GM12878 (cell line): Measurements from ENCODE around the gene ISM1. TPM values are rescaled to one million over a fixed set of nuclear protein-coding genes. Genes with fewer than 3 reads are reported as not detected.
A peak's percentile ranks its signal among the peaks of the same experiment; 100 is the strongest.

Source experiments
- ATF7 ChIP-seq: fragments of 450-650 bp; IDR thresholded peaks from 2 replicates; pipeline ENCODE4 v1.6.1; 2016; ENCODE audit warnings: low read depth, mild to moderate bottlenecking
- CBFB ChIP-seq: IDR thresholded peaks from 2 replicates; pipeline ENCODE4 v1.6.1; 2016; ENCODE audit warnings: antibody characterized with exemption, low read depth
- CUX1 ChIP-seq: IDR thresholded peaks from 2 replicates; pipeline ENCODE4 v1.6.1; 2012; ENCODE audit warnings: improper control_type of control experiment, low read depth, low read length; ENCODE audit not compliant: insufficient replicate concordance
- E2F4 ChIP-seq: IDR thresholded peaks from 2 replicates; pipeline ENCODE4 v1.6.1; 2012; ENCODE audit warnings: low read depth, low read length, improper control_type of control experiment
- E2F8 ChIP-seq: fragments of 450-650 bp; IDR thresholded peaks from 2 replicates; pipeline ENCODE4 v1.6.1; 2018; ENCODE audit warnings: mild to moderate bottlenecking, low read depth, moderate library complexity; ENCODE audit not compliant: partially characterized antibody
- FOXK2 ChIP-seq: fragments of 450-650 bp; IDR thresholded peaks from 2 replicates; pipeline ENCODE4 v1.6.1; 2017; ENCODE audit warnings: mild to moderate bottlenecking, moderate library complexity
- IRF3 ChIP-seq: fragments of 450-650 bp; IDR thresholded peaks from 2 replicates; pipeline ENCODE4 v1.6.1; 2014; ENCODE audit warnings: mild to moderate bottlenecking
- NBN ChIP-seq: fragments of 450-650 bp; IDR thresholded peaks from 2 replicates; pipeline ENCODE4 v1.6.1; 2016
- RAD21 ChIP-seq: IDR thresholded peaks from 2 replicates; pipeline ENCODE4 v1.6.1; 2011; ENCODE audit warnings: mild to moderate bottlenecking, low read depth, low read length, moderate library complexity; ENCODE audit not compliant: insufficient read depth
- SMC3 ChIP-seq: IDR thresholded peaks from 2 replicates; pipeline ENCODE4 v1.6.1; 2011; ENCODE audit warnings: low read length, improper control_type of control experiment, borderline replicate concordance
- TCF3 ChIP-seq: IDR thresholded peaks from 2 replicates; pipeline ENCODE4 v1.6.1; 2012; ENCODE audit warnings: low read depth, mild to moderate bottlenecking, low read length, borderline replicate concordance; ENCODE audit not compliant: insufficient read depth
- YBX1 ChIP-seq: fragments of 450-650 bp; IDR thresholded peaks from 2 replicates; pipeline ENCODE4 v1.6.1; 2016; ENCODE audit warnings: antibody characterized with exemption
- ZBTB11 ChIP-seq: fragments of 450-650 bp; formaldehyde crosslinking; IDR thresholded peaks from 2 replicates; pipeline ENCODE4 v1.5.0; 2022; ENCODE audit warnings: mild to moderate bottlenecking, missing genetic modification characterization
- polyA plus RNA-seq, 11 experiments: library from polyadenylated mRNA; depleted of rRNA in 4 of 11; unstranded in 6 of 11; stranded (reverse) in 5 of 11; fragments of >200 nt; fragmentation: Nextera tagmentation in 4 of 11; fragmentation: Illumina TruSeq in 1 of 11; extraction: Ambion mirVana in 4 of 11; extraction: Trizol in 1 of 11; gene quantifications; 1 replicate in 1 of 11; 2 replicates in 10 of 11; pipeline versions ENCODE4 v1.2.1 to v1.2.3, GENCODE V29; 2011 to 2016; ENCODE audit warnings: inconsistent platforms in 2 of 11, missing spikeins in 2 of 11, low read depth in 1 of 11
- total RNA-seq, 4 experiments: library from RNA; depleted of rRNA in 3 of 4; stranded (reverse); fragments of >200 nt in 3 of 4; fragmentation: Illumina TruSeq in 1 of 4; extraction: Trizol in 1 of 4; gene quantifications; 2 replicates each; pipeline versions ENCODE4 v1.2.1 to v1.2.3, GENCODE V29; 2013 to 2021
- TF ChIP-seq, protein P1 (sequence below): IDR thresholded peaks from 2 replicates; pipeline ENCODE4 v1.6.1; 2012; ENCODE audit warnings: low read length, inconsistent platforms

ISM1 gene
- total and polyA plus RNA-seq, 10 of the 15 experiments (the other 5 are each of a cell fraction or from before 2014, with no cell fraction given), result 0.01 to 0.03 TPM; not detected in 8

DNA sequence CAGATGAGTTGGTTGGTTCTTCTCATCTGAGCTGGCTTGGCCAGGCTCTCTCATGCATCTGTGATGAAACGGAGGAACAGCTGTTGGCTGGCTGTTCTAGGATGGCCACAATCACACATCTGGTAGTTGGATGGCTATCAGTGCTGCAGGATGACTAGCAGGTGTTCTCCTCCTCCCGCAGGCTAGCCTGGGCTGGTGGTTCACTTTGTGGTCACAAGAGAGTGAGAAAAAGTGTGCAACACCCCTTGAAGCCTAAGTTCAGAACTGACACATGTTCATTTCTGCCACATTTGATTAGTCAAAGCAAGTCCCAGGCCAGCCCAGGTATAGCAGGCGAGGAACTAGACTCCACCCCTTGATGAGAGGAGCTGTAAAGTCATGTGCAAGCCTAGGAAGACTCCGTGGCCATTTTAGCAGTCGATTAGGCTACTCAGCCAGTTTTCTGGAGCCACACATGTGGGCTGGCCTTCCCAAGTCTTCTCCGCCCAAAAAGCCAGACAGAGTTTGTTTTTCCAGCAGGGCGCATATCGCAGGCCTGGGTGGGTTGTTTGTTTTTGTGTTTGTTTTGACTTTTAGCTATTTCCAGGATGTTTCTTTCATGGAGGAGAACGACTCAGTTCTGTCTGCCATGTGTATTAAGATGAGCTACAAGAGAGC lies 120.8 kb downstream of the ISM1 start (continued):
- TF ChIP-seq E2F8, result no peak
- peak; percentile 58; the same call in 1 of the 2 replicates for TF ChIP-seq TCF3
- TF ChIP-seq IRF3, result no peak
- no peak for TF ChIP-seq E2F4
- no peak for TF ChIP-seq CUX1
- no peak for TF ChIP-seq YBX1
- TF ChIP-seq ZBTB11, result no peak
- TF ChIP-seq SMC3, result no peak
- TF ChIP-seq NBN, result no peak
- TF ChIP-seq, protein P1, sequence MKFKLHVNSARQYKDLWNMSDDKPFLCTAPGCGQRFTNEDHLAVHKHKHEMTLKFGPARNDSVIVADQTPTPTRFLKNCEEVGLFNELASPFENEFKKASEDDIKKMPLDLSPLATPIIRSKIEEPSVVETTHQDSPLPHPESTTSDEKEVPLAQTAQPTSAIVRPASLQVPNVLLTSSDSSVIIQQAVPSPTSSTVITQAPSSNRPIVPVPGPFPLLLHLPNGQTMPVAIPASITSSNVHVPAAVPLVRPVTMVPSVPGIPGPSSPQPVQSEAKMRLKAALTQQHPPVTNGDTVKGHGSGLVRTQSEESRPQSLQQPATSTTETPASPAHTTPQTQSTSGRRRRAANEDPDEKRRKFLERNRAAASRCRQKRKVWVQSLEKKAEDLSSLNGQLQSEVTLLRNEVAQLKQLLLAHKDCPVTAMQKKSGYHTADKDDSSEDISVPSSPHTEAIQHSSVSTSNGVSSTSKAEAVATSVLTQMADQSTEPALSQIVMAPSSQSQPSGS, result no peak
- no peak for TF ChIP-seq FOXK2
- TF ChIP-seq CBFB, result no peak
- TF ChIP-seq ATF7, result no peak
- no peak for TF ChIP-seq RAD21
